BJ (cell line): Measurements from ENCODE around the gene PRPSAP1. TPM values are rescaled to one million over a fixed set of nuclear protein-coding genes. Genes with fewer than 3 reads are reported as not detected.

ENCODE experiments used
- CTCF ChIA-PET: fragments of 350-600 bp; formaldehyde crosslinking; extraction: SDS; loops from one replicate; lab custom pipeline; 2021; ENCODE audit warnings: antibody characterized with exemption, inconsistent platforms; lab: Yijun Ruan, JAX
- POLR2A ChIA-PET: fragments of 300-600 bp; sonication (Branson Sonifier 250); formaldehyde crosslinking; extraction: SDS; loops from one replicate; lab custom pipeline; 2021; ENCODE audit warnings: antibody characterized with exemption; lab: Charles Lee
- DNase-seq: peaks from one replicate; pipeline ENCODE4 v3.0.0-alpha.2; 2011; ENCODE audit warnings: low read depth
- H3K27me3 ChIP-seq: 2 replicates; pipeline ENCODE4 v1.6.0; 2011; ENCODE audit warnings: low read length; ENCODE audit not compliant: control insufficient read depth, insufficient read depth
- H3K36me3 ChIP-seq: 2 replicates; pipeline ENCODE4 v1.5.1; 2011; ENCODE audit warnings: low read length; ENCODE audit not compliant: control insufficient read depth, insufficient read depth
- H3K4me3 ChIP-seq: 2 replicates; pipeline ENCODE4 v1.5.1; 2011; ENCODE audit warnings: low read depth, mild to moderate bottlenecking, control low read depth, low read length
- polyA minus RNA-seq: library from RNA; depleted of rRNA, polyadenylated mRNA; stranded (reverse); fragments of >200 nt; gene quantifications from 2 replicates; pipeline ENCODE4 v1.2.3, GENCODE V29; 2011; rRNA and poly(A)+ RNA removed
- polyA plus RNA-seq: library from polyadenylated mRNA; depleted of rRNA; stranded (reverse); fragments of >200 nt; gene quantifications from 2 replicates; pipeline ENCODE4 v1.2.3, GENCODE V29; 2011; rRNA removed
- TF ChIP-seq, protein P1 (sequence below): IDR thresholded peaks from 2 replicates; pipeline ENCODE4 v1.5.1; 2011; ENCODE audit warnings: low read depth, mild to moderate bottlenecking, control low read depth, inconsistent platforms, low read length, moderate library complexity; ENCODE audit not compliant: insufficient read depth

PRPSAP1 gene, protein sequence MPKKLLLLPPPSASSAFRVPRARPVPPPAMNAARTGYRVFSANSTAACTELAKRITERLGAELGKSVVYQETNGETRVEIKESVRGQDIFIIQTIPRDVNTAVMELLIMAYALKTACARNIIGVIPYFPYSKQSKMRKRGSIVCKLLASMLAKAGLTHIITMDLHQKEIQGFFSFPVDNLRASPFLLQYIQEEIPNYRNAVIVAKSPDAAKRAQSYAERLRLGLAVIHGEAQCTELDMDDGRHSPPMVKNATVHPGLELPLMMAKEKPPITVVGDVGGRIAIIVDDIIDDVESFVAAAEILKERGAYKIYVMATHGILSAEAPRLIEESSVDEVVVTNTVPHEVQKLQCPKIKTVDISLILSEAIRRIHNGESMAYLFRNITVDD
- polyA plus RNA-seq (68.5 and 72.8 TPM in 2 replicates), polyA minus RNA-seq (37.4 and 38.5 TPM in 2 replicates)

DNA sequence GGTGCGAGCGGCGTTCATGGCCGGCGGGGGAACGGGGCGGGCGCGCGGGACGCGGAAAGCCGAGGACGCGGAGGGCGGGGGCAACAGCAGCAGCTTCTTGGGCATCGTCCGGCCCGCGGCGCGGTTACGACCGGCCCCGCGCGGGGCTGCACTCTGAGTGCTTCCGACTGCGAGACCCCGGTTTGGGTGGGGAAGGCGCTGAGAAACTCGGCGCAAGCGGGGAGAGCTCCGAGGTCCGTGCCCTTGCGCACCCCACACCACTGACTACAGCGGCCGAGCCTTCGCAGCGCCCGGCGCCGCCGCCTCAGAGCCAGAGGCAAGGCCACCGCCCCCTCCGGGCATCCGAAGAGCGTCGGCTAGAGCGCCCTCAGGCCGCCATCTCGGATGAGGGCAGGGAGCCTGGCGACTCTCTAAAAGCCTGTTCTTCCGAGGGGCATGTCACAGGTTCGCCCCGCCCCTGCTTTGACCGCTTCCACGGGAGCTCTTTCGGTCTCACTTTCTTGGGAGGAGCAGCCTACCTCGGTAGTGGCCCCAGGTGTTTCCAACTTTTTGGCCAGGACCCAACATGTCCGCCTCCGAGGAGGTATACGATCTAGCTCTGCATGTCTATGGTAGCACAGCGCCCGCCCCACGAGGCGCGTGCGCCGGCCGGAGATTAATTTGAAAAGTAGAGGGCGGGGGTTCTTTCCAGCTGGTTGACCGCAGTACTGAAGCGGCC, at the start of gene PRPSAP1:
Gene PRPSAP1, minus strand, starts transcription at position 318 of the 718 bp plus-strand sequence. Its CDS starts 213 bp downstream, at position 105.
- CTCF ChIA-PET = interaction anchor here (0.8 to 4.4 kb wide), 6 partner anchors 12 to 44 kb away, joined by 3 to 27 read pairs (median 10); no protein-coding TSS in a partner anchor
- TF ChIP-seq, protein P1, sequence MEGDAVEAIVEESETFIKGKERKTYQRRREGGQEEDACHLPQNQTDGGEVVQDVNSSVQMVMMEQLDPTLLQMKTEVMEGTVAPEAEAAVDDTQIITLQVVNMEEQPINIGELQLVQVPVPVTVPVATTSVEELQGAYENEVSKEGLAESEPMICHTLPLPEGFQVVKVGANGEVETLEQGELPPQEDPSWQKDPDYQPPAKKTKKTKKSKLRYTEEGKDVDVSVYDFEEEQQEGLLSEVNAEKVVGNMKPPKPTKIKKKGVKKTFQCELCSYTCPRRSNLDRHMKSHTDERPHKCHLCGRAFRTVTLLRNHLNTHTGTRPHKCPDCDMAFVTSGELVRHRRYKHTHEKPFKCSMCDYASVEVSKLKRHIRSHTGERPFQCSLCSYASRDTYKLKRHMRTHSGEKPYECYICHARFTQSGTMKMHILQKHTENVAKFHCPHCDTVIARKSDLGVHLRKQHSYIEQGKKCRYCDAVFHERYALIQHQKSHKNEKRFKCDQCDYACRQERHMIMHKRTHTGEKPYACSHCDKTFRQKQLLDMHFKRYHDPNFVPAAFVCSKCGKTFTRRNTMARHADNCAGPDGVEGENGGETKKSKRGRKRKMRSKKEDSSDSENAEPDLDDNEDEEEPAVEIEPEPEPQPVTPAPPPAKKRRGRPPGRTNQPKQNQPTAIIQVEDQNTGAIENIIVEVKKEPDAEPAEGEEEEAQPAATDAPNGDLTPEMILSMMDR = peak; percentile 80
- Histone ChIP-seq H3K27me3 (no peaks in the 10 kb centered on the region), H3K4me3 (peak within 1 kb of the TSS; percentile 93), H3K36me3 (no peaks in the 10 kb centered on the region)
- POLR2A ChIA-PET = interaction anchor here (0.7 to 1.0 kb wide), 3 partner anchors 15 to 84 kb away, joined by 3 read pairs; no protein-coding TSS in a partner anchor
- DNase-seq = no peak

DNA sequence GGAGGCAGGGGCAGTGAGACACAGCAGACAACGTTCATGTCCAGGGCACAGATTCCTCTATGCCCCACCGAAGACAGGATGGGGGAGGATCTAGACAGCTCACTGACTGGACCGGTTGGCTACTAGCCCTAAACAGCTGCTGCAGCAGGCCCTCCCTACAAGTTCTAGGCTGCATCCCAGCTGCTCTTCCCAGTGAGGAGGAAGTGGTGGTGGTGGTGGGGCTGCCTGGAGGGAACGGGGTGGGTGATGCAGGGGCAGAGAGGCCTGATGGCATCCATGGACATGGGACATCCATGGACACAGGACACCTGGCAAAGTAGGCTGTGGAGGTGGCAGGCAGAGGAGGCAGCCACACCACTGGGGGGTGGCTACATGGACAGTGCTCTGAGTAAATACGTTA, 49.0 kb upstream of the PRPSAP1 start:
- DNase-seq = no peak
- H3K27me3 ChIP-seq = no peaks in the 10 kb centered on the region
- CTCF ChIA-PET = interaction anchor here (1.0 to 3.6 kb wide), 4 partner anchors 17 to 100 kb away, joined by 4 to 16 read pairs (median 4); partner anchors contain the start of gene SPHK1
- H3K4me3 ChIP-seq = no peak overlapping the region
- POLR2A ChIA-PET = no interaction called here
- H3K36me3 ChIP-seq = peaks cover 45% of the 10 kb centered on the region
- TF ChIP-seq, protein P1 = no peak

DNA sequence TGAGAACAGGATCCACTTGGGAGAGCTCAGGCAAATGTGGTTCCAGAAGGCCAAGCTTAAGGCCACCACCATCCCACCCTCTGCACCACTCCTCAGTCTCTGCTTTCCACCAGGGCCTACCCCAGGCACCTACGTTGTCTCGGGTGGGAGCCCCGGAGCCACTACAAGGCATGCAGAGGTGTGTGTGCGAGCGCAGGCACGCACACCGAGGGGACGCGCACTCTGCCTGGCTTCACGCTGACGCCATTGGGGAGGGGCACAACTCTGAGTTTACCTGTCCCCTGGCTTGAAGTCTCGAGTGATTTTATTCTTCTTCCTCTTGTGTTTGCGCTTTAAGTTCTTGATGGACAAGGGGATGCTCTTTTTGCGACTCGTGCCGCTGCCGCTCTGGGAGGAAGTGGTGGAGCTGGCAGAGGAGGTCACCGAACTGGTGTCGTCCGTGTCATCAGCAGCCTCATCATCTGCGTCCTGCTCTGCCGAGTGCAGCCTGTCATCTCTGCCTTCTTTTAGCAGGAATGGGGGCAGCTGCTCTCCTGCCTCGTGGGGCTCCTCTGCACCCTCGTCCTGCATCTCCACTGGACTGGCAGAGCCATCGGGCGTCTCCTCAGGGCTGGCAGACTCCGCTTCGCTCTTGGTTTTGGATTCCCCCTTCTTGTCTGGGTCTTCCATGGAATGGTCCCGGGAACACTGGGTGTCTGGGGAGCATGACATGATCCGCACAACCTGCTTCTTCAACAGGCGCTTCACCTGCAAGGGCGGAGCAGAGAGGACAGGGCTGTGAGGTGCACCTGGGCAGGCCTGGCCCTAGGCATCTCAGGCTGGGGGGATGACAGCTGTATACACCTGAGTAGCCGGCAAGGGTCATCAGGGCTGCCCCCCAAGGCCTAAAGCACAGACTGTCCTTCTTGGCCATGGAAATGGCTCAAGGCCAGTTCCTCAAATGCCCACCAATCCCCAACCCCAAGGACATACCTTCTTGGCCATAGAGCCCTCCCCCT, 45.8 kb upstream of the PRPSAP1 start:
- CTCF ChIA-PET = interaction anchor here (1.6 to 8.0 kb wide), 15 partner anchors 14 to 98 kb away, joined by 6 to 203 read pairs (median 17); partner anchors contain the start of genes PRPSAP1, QRICH2, SPHK1 and UBE2O
- H3K4me3 ChIP-seq = no peak overlapping the region
- peaks cover 50% of the 10 kb centered on the region for H3K36me3 ChIP-seq
- TF ChIP-seq, protein P1 = no peak
- POLR2A ChIA-PET = no interaction called here
- no peaks in the 10 kb centered on the region for H3K27me3 ChIP-seq
- no peak for DNase-seq

DNA sequence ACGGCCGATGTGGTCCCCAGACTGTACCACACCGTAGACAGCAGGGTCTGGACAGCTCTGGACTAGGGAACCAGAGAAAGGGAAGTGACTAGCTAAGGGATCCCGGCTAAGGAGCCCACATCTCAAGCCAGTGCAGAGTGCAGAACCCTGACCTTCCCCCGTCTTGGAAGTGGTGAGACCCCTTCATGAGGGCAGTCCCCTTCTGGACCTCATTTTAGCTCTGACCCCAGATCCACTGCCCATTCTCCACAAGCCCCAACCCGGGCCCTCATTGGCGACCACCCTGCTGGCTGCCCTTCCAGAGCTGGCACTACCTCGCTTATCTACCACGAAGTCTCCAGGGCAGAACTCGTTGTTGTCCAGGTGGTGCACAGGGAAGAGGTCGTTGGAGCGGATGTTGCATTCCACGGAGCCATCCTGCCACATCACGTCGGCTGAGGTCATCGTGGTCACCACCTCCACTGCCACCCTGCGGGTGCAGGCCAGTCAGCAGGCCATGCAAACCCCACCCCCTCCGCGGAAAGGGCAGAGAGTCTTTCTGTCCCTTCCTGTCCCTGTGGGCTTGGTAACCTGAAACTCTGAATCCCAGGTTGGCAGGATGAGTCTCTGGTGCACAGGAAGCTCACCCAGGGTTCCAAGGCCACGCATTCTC, 44.9 kb upstream of the PRPSAP1 start:
- no peak for DNase-seq
- POLR2A ChIA-PET = no interaction called here
- no peak overlapping the region for H3K4me3 ChIP-seq
- TF ChIP-seq, protein P1 = no peak
- CTCF ChIA-PET = interaction anchor here (0.7 to 8.0 kb wide), 32 partner anchors 13 to 538 kb away, joined by 3 to 203 read pairs (median 10); partner anchors contain the start of genes AANAT, PRPSAP1, QRICH2 and SPHK1
- peaks cover 49% of the 10 kb centered on the region for H3K36me3 ChIP-seq
- H3K27me3 ChIP-seq = no peaks in the 10 kb centered on the region
